OCI-LY1 (cell line): Measurements from ENCODE around the gene TRIO.

Experiments
- H2AFZ ChIP-seq: fragments of 200-600 bp; sonication (generic), shearing (Covaris generic); 2 replicates; pipeline ENCODE4 v1.6.0; 2014; ENCODE audit warnings: antibody characterized with exemption, mild to moderate bottlenecking, low read length
- H3F3A ChIP-seq: fragments of 200-600 bp; sonication (generic), shearing (Covaris generic); 2 replicates; pipeline ENCODE4 v1.6.0; 2014; ENCODE audit warnings: mild to moderate bottlenecking, antibody characterized with exemption, low read length, moderate library complexity; ENCODE audit not compliant: insufficient read depth
- H3K27ac ChIP-seq: fragments of 200-600 bp; sonication (generic); 2 replicates; pipeline ENCODE4 v1.5.1; 2014; ENCODE audit warnings: low read length, mixed run types, mild to moderate bottlenecking, low read depth; ENCODE audit not compliant: poor library complexity, severe bottlenecking
- H3K27me3 ChIP-seq: fragments of 200-600 bp; sonication (generic); 2 replicates; pipeline ENCODE4 v1.6.0; 2014; ENCODE audit warnings: antibody characterized with exemption, mild to moderate bottlenecking, low read length, moderate library complexity; ENCODE audit not compliant: insufficient read depth
- H3K36me3 ChIP-seq: fragments of 200-600 bp; sonication (generic); 2 replicates; pipeline ENCODE4 v1.6.1; 2014; ENCODE audit warnings: mild to moderate bottlenecking, antibody characterized with exemption, low read length, moderate library complexity, mixed read lengths; ENCODE audit not compliant: insufficient read depth
- H3K4me1 ChIP-seq: fragments of 200-600 bp; sonication (generic); 2 replicates; pipeline ENCODE4 v1.5.1; 2014; ENCODE audit warnings: mild to moderate bottlenecking, low read length, moderate library complexity; ENCODE audit not compliant: insufficient read depth, severe bottlenecking
- H3K4me2 ChIP-seq: fragments of 200-600 bp; sonication (generic), shearing (Covaris generic); 2 replicates; pipeline ENCODE4 v1.6.1; 2014; ENCODE audit warnings: low read length
- H3K4me3 ChIP-seq: fragments of 200-600 bp; sonication (generic); 2 replicates; pipeline ENCODE4 v1.5.1; 2014; ENCODE audit warnings: low read length, low read depth, mild to moderate bottlenecking, mixed read lengths; ENCODE audit not compliant: poor library complexity, severe bottlenecking
- H3K79me2 ChIP-seq: fragments of 200-600 bp; shearing (Covaris generic); 2 replicates; pipeline ENCODE4 v1.6.1; 2016; ENCODE audit warnings: mixed run types, low read length, mixed read lengths; ENCODE audit not compliant: insufficient read depth
- H3K9ac ChIP-seq: fragments of 200-600 bp; sonication (generic), shearing (Covaris generic); 2 replicates; pipeline ENCODE4 v1.6.1; 2014; ENCODE audit warnings: mild to moderate bottlenecking, low read length, mixed read lengths
- H3K9me2 ChIP-seq: fragments of 200-600 bp; sonication (generic), shearing (Covaris generic); 2 replicates; pipeline ENCODE4 v1.6.1; 2014; ENCODE audit warnings: low read depth, mild to moderate bottlenecking, low read length, mixed read lengths
- H3K9me3 ChIP-seq: fragments of 200-600 bp; shearing (Covaris generic); 2 replicates; pipeline ENCODE4 v1.6.1; 2014; ENCODE audit warnings: low read length, mixed read lengths
- H4K20me1 ChIP-seq: fragments of 200-600 bp; sonication (generic), shearing (Covaris generic); 2 replicates; pipeline ENCODE4 v1.6.0; 2016; ENCODE audit warnings: mild to moderate bottlenecking, low read length; ENCODE audit not compliant: insufficient read depth
- EZH2 ChIP-seq: fragments of 200-600 bp; sonication (generic), shearing (Covaris generic); IDR thresholded peaks from 2 replicates; pipeline ENCODE4 v1.8.0; 2017; ENCODE audit warnings: borderline replicate concordance, mixed run types, mild to moderate bottlenecking, antibody characterized with exemption, low read length, moderate library complexity, mixed read lengths
- TF ChIP-seq, protein P1 (sequence below): fragments of 200-600 bp; sonication (generic), shearing (Covaris generic); IDR thresholded peaks from 2 replicates; pipeline ENCODE4 v1.5.1; 2017; ENCODE audit warnings: mild to moderate bottlenecking, antibody characterized with exemption, low read length, moderate library complexity, mixed read lengths

The TRIO gene

DNA sequence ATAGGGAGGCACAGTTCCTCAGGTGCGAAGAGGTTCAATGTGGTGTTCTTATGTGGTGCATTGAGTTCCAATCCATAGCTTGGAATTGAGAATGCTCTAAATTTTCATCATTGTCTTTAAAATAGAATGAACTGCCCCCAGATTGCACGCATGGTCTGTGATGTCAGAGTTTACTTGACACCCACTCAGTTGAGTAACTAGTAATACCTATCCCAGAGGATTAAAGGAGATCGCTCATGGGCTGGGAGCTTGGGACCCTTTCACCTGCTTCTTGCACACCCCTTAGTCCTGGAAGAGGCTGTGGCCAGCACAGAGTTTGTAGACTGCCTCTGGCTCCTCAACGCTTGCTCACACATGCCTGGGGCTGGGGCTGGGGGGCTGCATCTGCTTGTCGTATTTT lies 343.3 kb downstream of the TRIO start:
- TF ChIP-seq, protein P1, sequence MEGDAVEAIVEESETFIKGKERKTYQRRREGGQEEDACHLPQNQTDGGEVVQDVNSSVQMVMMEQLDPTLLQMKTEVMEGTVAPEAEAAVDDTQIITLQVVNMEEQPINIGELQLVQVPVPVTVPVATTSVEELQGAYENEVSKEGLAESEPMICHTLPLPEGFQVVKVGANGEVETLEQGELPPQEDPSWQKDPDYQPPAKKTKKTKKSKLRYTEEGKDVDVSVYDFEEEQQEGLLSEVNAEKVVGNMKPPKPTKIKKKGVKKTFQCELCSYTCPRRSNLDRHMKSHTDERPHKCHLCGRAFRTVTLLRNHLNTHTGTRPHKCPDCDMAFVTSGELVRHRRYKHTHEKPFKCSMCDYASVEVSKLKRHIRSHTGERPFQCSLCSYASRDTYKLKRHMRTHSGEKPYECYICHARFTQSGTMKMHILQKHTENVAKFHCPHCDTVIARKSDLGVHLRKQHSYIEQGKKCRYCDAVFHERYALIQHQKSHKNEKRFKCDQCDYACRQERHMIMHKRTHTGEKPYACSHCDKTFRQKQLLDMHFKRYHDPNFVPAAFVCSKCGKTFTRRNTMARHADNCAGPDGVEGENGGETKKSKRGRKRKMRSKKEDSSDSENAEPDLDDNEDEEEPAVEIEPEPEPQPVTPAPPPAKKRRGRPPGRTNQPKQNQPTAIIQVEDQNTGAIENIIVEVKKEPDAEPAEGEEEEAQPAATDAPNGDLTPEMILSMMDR, result no peak
- TF ChIP-seq EZH2, result no peak
- no peak overlapping the region for H3K4me2 ChIP-seq
- H3K27me3 ChIP-seq, result no peaks in the 10 kb centered on the region
- H4K20me1 ChIP-seq, result no peaks in the 10 kb centered on the region
- H3K79me2 ChIP-seq, result no peaks in the 10 kb centered on the region
- no peak overlapping the region for H2AFZ ChIP-seq
- H3K9me2 ChIP-seq, result no peaks in the 10 kb centered on the region
- no peaks in the 10 kb centered on the region for H3F3A ChIP-seq
- no peak overlapping the region for H3K9ac ChIP-seq
- no peak overlapping the region for H3K4me3 ChIP-seq
- H3K4me1 ChIP-seq, result no peaks in the 10 kb centered on the region
- no peak overlapping the region for H3K27ac ChIP-seq
- H3K9me3 ChIP-seq, result no peaks in the 10 kb centered on the region
- H3K36me3 ChIP-seq, result no peaks in the 10 kb centered on the region

DNA sequence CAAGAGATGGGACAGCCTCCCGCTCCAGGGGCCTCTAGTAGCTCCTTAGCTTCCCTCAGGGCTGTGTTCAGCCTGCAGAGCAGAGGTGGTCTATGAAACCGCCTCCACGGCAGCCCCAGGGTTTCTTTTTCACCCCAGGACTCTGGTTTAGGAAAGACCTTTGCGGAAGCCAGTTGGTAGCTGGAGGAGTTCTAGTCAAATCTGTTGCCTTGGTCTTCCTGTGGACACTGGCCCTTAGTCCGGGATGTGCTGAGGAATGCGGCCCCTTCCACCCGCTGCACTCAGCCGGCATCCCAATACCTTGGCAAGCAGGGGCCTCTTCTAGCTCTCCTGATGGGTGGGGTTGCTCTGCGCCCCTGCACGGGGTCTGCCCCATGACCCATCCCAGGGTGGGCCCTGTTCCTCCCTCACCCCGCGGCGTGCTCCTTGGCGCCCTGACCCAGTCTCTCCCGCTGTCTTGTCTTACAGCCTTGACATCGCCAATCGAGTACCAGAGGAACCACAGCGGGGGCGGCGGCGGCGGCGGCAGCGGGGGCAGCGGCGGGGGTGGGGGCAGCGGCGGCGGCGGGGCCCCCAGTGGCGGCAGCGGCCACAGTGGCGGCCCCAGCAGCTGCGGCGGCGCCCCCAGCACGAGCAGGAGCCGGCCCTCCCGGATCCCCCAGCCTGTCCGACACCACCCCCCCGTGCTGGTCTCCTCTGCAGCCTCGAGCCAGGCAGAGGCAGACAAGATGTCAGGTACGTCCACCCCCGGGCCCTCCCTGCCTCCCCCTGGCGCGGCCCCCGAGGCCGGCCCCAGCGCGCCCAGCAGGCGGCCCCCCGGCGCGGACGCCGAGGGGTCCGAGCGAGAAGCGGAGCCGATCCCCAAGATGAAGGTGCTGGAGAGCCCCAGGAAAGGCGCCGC lies 344.1 kb downstream of the TRIO start:
- no peaks in the 10 kb centered on the region for H3K79me2 ChIP-seq
- TF ChIP-seq, protein P1, result no peak
- no peak for TF ChIP-seq EZH2
- H2AFZ ChIP-seq, result no peak overlapping the region
- H3K36me3 ChIP-seq, result no peaks in the 10 kb centered on the region
- no peak overlapping the region for H3K27ac ChIP-seq
- no peaks in the 10 kb centered on the region for H3K9me3 ChIP-seq
- H3F3A ChIP-seq, result no peaks in the 10 kb centered on the region
- no peaks in the 10 kb centered on the region for H3K4me1 ChIP-seq
- H3K4me3 ChIP-seq, result no peak overlapping the region
- H3K9me2 ChIP-seq, result no peaks in the 10 kb centered on the region
- no peaks in the 10 kb centered on the region for H4K20me1 ChIP-seq
- no peak overlapping the region for H3K9ac ChIP-seq
- H3K4me2 ChIP-seq, result no peak overlapping the region
- H3K27me3 ChIP-seq, result no peaks in the 10 kb centered on the region

DNA sequence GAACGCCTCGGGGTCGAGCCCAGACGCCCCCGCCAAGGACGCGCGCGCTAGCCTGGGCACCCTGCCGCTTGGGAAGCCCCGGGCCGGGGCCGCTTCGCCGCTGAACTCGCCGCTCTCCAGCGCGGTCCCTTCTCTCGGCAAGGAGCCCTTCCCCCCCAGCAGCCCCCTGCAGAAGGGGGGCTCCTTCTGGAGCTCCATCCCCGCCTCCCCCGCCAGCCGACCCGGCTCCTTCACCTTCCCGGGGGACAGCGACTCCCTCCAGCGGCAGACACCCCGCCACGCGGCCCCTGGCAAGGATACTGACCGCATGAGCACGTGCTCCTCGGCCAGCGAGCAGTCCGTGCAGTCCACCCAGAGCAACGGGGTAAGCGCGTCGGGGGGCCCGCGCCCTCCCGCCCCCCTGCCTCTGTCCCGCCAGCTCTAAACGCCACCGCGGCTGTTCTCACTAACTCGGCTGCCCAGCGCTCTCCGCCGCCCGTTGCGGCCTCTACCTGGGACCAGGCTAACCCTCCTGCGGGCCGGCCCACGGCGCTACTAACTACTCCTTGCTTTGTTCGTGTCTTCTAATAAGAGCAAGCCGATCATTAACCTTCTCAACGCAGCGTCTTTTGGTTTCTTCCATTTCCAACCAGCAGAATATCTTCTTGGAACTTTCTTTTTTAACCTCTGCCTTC lies 344.9 kb downstream of the TRIO start:
- H3K4me2 ChIP-seq, result no peak overlapping the region
- H3K9ac ChIP-seq, result no peak overlapping the region
- no peaks in the 10 kb centered on the region for H3K9me3 ChIP-seq
- no peaks in the 10 kb centered on the region for H4K20me1 ChIP-seq
- H3K27me3 ChIP-seq, result no peaks in the 10 kb centered on the region
- no peaks in the 10 kb centered on the region for H3K36me3 ChIP-seq
- no peaks in the 10 kb centered on the region for H3K9me2 ChIP-seq
- no peaks in the 10 kb centered on the region for H3F3A ChIP-seq
- no peak overlapping the region for H2AFZ ChIP-seq
- H3K4me1 ChIP-seq, result no peaks in the 10 kb centered on the region
- H3K27ac ChIP-seq, result no peak overlapping the region
- TF ChIP-seq, protein P1, result no peak
- no peak for TF ChIP-seq EZH2
- H3K4me3 ChIP-seq, result no peak overlapping the region
- no peaks in the 10 kb centered on the region for H3K79me2 ChIP-seq
